22Rv1 (cell line): Measurements from ENCODE around the gene OST4.

Experiments
- CTCF ChIP-seq: fragments of 450-650 bp; IDR thresholded peaks from 2 replicates; pipeline ENCODE4 v1.5.1; 2017; ENCODE audit warnings: mild to moderate bottlenecking
- ZFX ChIP-seq: fragments of 450-650 bp; IDR thresholded peaks from 2 replicates; pipeline ENCODE4 v1.6.1; 2017; ENCODE audit warnings: antibody characterized with exemption, borderline replicate concordance

- TF ChIP-seq CTCF (peak; percentile 18; the same call in 1 of the 2 replicates), ZFX (no peak)
Measured at GRCh38 chr2:27118525-27119329, 47.3 kb upstream of the OST4 start, which contains the start of gene CGREF1.
